Neural progenitor cell (in vitro differentiated cells): ENCODE data around the gene PPP2R2D.

ENCODE experiments used
- CTCF ChIP-seq: fragments of 200-600 bp; sonication (generic); IDR thresholded peaks from 2 replicates; pipeline ENCODE4 v1.5.1; 2017; ENCODE audit warnings: antibody characterized with exemption, mild to moderate bottlenecking
- EZH2 ChIP-seq: fragments of 200-600 bp; sonication (generic); IDR thresholded peaks from 2 replicates; pipeline ENCODE4 v1.6.1; 2017; ENCODE audit warnings: antibody characterized with exemption, mild to moderate bottlenecking, moderate library complexity
- EZH2phosphoT487 ChIP-seq: fragments of 200-600 bp; sonication (generic); IDR thresholded peaks from 2 replicates; pipeline ENCODE4 v1.6.1; 2017; ENCODE audit warnings: antibody characterized with exemption

DNA sequence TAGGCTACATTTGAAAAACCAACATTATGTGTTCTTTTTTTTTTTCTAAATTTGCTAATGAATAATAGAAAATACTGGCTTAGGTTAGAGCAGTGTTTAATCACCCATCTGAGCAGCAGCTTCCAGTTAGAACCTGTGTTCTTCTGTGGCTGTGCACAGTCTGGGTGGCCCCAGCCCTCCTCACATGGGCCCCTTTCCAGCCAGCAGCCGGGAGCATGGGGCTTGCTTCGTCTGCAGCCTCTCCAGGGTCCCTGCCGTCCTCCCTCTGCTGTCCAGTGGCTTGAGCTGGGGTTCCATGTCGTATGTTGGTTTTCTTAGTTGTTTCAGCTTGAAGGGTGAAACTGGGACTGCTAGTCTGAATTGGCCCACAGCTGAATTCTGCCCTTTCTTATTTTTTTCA is 43.6 kb downstream of the PPP2R2D start:
- TF ChIP-seq CTCF = no peak
- TF ChIP-seq EZH2phosphoT487 = no peak
- TF ChIP-seq EZH2 = no peak
